ENCODE results near the gene TNRC18. TPM values are rescaled to one million over a fixed set of nuclear protein-coding genes. Genes with fewer than 3 reads are reported as not detected.

The TNRC18 gene
- total and polyA plus RNA-seq, 9 of the 15 experiments (the other 6 are each of a cell fraction or from before 2014, with no cell fraction given) = 0.03 to 43.2 (median 18.0) TPM

- TF ChIP-seq, protein P1, sequence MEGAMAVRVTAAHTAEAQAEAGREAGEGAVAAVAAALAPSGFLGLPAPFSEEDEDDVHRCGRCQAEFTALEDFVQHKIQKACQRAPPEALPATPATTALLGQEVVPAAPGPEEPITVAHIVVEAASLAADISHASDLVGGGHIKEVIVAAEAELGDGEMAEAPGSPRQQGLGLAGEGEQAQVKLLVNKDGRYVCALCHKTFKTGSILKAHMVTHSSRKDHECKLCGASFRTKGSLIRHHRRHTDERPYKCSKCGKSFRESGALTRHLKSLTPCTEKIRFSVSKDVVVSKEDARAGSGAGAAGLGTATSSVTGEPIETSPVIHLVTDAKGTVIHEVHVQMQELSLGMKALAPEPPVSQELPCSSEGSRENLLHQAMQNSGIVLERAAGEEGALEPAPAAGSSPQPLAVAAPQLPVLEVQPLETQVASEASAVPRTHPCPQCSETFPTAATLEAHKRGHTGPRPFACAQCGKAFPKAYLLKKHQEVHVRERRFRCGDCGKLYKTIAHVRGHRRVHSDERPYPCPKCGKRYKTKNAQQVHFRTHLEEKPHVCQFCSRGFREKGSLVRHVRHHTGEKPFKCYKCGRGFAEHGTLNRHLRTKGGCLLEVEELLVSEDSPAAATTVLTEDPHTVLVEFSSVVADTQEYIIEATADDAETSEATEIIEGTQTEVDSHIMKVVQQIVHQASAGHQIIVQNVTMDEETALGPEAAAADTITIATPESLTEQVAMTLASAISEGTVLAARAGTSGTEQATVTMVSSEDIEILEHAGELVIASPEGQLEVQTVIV (CRISPR knock-in tag; IDR thresholded peaks at IDR 0.05; ENCODE audit: borderline replicate concordance) = no peak
- TF ChIP-seq SMARCC2 (IDR thresholded peaks at IDR 0.05; ENCODE audit: low read depth) = no peak
- peak; percentile 13; the same call in 1 of the 2 replicates for TF ChIP-seq REST (IDR thresholded peaks at IDR 0.05; ENCODE audit: borderline replicate concordance)
- no peak for TF ChIP-seq REST (CRISPR knock-in tag; IDR thresholded peaks at IDR 0.05; ENCODE audit: low read depth)
- 0 out of 2 replicates have a peak, but pooled peaks have one; percentile 8 for TF ChIP-seq ZNF707 (CRISPR knock-in tag; conservative IDR thresholded peaks at IDR 0.05)
- peak; percentile 92 for TF ChIP-seq ZNF384 (IDR thresholded peaks at IDR 0.05; ENCODE audit: low read depth, low read length)
- TF ChIP-seq THRAP3 (IDR thresholded peaks at IDR 0.05; ENCODE audit: borderline replicate concordance) = no peak
- no peak for TF ChIP-seq ZNF408 (CRISPR knock-in tag; IDR thresholded peaks at IDR 0.05; ENCODE audit: low read depth)
- TF ChIP-seq FOXJ3 (CRISPR knock-in tag; IDR thresholded peaks at IDR 0.05) = no peak
- TF ChIP-seq HNRNPLL (IDR thresholded peaks at IDR 0.05; ENCODE audit: low read depth, low read length, poor library complexity, severe bottlenecking) = no peak
- TF ChIP-seq SUPT5H (IDR thresholded peaks at IDR 0.05) = no peak
- no peak for TF ChIP-seq MXI1 (IDR thresholded peaks at IDR 0.05; ENCODE audit: low read depth, low read length)
- TF ChIP-seq EGR1 (conservative IDR thresholded peaks at IDR 0.05) = 0 out of 2 replicates have a peak, but pooled peaks have one; percentile 12
- TF ChIP-seq, protein P2, sequence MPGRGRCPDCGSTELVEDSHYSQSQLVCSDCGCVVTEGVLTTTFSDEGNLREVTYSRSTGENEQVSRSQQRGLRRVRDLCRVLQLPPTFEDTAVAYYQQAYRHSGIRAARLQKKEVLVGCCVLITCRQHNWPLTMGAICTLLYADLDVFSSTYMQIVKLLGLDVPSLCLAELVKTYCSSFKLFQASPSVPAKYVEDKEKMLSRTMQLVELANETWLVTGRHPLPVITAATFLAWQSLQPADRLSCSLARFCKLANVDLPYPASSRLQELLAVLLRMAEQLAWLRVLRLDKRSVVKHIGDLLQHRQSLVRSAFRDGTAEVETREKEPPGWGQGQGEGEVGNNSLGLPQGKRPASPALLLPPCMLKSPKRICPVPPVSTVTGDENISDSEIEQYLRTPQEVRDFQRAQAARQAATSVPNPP (IDR thresholded peaks at IDR 0.05; ENCODE audit: borderline replicate concordance, insufficient read depth, insufficient read length) = no peak
- TF ChIP-seq, protein P3, sequence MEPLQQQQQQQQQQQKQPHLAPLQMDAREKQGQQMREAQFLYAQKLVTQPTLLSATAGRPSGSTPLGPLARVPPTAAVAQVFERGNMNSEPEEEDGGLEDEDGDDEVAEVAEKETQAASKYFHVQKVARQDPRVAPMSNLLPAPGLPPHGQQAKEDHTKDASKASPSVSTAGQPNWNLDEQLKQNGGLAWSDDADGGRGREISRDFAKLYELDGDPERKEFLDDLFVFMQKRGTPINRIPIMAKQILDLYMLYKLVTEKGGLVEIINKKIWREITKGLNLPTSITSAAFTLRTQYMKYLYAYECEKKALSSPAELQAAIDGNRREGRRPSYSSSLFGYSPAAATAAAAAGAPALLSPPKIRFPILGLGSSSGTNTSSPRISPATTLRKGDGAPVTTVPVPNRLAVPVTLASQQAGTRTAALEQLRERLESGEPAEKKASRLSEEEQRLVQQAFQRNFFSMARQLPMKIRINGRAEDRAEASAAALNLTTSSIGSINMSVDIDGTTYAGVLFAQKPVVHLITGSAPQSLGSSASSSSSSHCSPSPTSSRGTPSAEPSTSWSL (CRISPR knock-in tag; IDR thresholded peaks at IDR 0.05; ENCODE audit: borderline replicate concordance) = no peak
Measured at GRCh38 chr7:5423306-5423975, at the start of gene TNRC18 (continued).
